Neural progenitor cell (in vitro differentiated cells): ENCODE data around the gene MPPE1.

Experiments used
- EZH2 ChIP-seq: fragments of 200-600 bp; sonication (generic); IDR thresholded peaks from 2 replicates; pipeline ENCODE4 v1.6.1; 2017; ENCODE audit warnings: antibody characterized with exemption, mild to moderate bottlenecking, moderate library complexity
- EZH2phosphoT487 ChIP-seq: fragments of 200-600 bp; sonication (generic); IDR thresholded peaks from 2 replicates; pipeline ENCODE4 v1.6.1; 2017; ENCODE audit warnings: antibody characterized with exemption
- TF ChIP-seq, protein P1 (sequence below): fragments of 200-600 bp; sonication (generic); IDR thresholded peaks from 2 replicates; pipeline ENCODE4 v1.5.1; 2017; ENCODE audit warnings: antibody characterized with exemption, mild to moderate bottlenecking

DNA sequence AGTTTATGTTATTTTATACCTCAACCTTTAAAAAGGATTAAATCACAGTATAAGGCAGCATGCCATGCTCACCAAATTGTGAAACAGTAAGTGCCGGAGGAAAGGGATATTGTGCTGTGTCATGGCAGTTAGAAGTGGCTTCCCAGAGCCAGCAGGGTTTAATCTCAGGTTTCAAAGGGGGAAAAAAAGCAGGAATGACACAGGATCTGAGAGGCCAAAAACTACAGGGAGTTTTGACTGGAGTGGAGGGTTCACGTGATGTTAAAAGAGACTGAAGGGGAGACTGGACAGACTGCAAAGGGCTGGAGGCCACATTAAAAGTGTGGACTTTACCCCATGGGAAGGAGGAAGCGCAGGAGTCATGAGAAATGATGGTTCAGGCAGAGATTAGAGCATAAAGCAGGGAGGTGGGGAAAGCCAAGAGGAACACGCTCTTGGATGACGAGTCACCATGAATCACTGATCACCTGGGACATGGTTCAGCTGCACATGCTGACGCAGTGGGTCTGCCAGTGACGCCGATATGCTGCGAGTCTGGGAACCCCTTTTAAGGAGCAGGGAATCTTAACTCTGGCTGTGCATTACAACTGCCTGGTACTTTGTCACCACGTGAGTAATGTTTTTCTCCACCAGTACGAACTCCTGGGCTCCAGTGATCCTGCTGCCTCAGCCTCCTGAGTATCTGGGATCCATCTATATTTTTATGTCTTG, 50.8 kb downstream of the MPPE1 start:
- TF ChIP-seq, protein P1, sequence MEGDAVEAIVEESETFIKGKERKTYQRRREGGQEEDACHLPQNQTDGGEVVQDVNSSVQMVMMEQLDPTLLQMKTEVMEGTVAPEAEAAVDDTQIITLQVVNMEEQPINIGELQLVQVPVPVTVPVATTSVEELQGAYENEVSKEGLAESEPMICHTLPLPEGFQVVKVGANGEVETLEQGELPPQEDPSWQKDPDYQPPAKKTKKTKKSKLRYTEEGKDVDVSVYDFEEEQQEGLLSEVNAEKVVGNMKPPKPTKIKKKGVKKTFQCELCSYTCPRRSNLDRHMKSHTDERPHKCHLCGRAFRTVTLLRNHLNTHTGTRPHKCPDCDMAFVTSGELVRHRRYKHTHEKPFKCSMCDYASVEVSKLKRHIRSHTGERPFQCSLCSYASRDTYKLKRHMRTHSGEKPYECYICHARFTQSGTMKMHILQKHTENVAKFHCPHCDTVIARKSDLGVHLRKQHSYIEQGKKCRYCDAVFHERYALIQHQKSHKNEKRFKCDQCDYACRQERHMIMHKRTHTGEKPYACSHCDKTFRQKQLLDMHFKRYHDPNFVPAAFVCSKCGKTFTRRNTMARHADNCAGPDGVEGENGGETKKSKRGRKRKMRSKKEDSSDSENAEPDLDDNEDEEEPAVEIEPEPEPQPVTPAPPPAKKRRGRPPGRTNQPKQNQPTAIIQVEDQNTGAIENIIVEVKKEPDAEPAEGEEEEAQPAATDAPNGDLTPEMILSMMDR, result no peak
- TF ChIP-seq EZH2 (no peak), EZH2phosphoT487 (no peak)
